C4-2B (cell line): ENCODE measurements around the gene LRRC34.

Experiments used
- ZFX ChIP-seq: fragments of 450-650 bp; IDR thresholded peaks from 2 replicates; pipeline ENCODE4 v1.6.1; 2017
- TF ChIP-seq, protein P1 (sequence below): fragments of 450-650 bp; conservative IDR thresholded peaks from 2 replicates; pipeline ENCODE4 v1.5.1; 2017; ENCODE audit warnings: mild to moderate bottlenecking

DNA sequence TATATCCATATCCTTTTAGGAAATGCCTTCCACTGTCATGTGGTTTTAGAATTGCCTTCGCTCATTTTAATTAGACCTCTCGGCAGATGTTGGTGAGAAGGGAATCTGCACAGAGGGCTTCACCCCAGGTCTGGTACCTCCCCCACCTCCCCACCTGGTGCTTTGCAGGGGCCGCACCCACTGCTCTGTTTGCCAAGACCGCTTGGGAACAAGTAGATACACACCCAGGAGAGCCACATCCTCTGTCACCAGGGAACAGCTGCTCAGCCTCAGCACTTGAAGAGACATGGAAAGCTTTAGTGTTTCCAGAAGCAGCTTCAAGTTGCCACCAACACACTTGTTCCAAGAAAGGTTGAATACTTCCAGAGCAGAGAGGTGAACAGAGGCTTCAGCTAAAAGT lies 35.2 kb upstream of the LRRC34 start:
- TF ChIP-seq, protein P1, sequence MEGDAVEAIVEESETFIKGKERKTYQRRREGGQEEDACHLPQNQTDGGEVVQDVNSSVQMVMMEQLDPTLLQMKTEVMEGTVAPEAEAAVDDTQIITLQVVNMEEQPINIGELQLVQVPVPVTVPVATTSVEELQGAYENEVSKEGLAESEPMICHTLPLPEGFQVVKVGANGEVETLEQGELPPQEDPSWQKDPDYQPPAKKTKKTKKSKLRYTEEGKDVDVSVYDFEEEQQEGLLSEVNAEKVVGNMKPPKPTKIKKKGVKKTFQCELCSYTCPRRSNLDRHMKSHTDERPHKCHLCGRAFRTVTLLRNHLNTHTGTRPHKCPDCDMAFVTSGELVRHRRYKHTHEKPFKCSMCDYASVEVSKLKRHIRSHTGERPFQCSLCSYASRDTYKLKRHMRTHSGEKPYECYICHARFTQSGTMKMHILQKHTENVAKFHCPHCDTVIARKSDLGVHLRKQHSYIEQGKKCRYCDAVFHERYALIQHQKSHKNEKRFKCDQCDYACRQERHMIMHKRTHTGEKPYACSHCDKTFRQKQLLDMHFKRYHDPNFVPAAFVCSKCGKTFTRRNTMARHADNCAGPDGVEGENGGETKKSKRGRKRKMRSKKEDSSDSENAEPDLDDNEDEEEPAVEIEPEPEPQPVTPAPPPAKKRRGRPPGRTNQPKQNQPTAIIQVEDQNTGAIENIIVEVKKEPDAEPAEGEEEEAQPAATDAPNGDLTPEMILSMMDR, result no peak
- no peak for TF ChIP-seq ZFX
